OCI-M2 (cell line): ENCODE results near the gene NTN1.
"Not testable (repeated sequence)": the region's sequence is repeated elsewhere in the genome, so short reads cannot be mapped to it uniquely, and the experiment has no call there.

Experiments
- DNase-seq: peaks from one replicate; lab custom pipeline; 2025; ENCODE audit not compliant: unreplicated experiment; lab: John Stamatoyannopoulos, UW

Gene NTN1

DNA sequence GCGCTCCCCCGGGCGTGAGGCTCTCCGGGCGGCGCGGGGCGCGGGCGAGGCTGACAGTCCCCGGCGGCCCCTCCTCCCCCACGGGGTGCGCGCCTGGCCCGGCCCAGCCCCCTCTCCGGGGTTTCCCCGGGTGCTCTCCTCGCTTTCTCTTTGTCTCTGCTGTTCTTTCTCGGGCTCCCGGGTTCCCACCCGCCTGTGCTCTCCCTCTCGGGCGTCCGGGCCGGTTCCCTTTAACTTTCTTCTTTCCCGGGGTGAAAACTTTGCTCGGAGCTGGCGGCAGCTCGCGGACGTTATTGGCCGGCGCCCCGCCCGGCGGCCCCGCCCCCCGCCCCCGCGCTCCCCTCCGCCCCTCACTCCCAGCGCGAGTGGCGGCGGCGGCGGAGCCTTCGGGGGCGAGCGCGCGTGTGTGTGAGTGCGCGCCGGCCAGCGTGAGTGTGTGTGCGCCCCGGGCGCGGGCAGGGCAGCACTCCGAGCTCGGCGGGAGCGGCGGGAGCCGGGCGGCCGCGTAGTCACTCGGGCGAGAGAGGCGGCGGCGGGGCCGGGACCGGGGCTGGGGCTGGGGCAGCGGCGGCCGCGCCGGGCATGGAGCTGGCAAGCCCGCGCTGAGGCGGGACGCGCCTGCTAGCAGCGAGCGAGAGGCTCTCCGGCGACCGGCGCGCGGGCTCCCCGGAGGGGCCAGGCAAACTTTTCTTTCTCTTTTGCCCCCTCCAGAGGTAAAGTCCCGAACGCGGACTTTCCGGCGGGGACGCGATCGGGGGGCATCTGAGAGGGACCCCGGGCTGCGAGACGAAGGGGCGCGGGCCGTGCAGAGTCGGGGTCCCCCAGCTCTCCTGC lies at the start of gene NTN1:
NTN1 (plus strand) TSS at position 353 of the 834 bp plus-strand sequence. CDS start 864 bp downstream, outside the sequence.
- no peak for DNase-seq

- no peak for DNase-seq
Observed at GRCh38 chr17:8975091-8975725, 46.1 kb upstream of the NTN1 start.

- no peak for DNase-seq
Observed at GRCh38 chr17:8976638-8977037, 44.7 kb upstream of the NTN1 start.

- DNase-seq = no peak
Observed at GRCh38 chr17:8979715-8980114, 41.6 kb upstream of the NTN1 start.

GRCh38 chr17:8981443-8981842 lies 39.9 kb upstream of the NTN1 start:
- DNase-seq = no peak

GRCh38 chr17:8984225-8984624 lies 37.1 kb upstream of the NTN1 start:
- DNase-seq = not testable (repeated sequence)

DNA sequence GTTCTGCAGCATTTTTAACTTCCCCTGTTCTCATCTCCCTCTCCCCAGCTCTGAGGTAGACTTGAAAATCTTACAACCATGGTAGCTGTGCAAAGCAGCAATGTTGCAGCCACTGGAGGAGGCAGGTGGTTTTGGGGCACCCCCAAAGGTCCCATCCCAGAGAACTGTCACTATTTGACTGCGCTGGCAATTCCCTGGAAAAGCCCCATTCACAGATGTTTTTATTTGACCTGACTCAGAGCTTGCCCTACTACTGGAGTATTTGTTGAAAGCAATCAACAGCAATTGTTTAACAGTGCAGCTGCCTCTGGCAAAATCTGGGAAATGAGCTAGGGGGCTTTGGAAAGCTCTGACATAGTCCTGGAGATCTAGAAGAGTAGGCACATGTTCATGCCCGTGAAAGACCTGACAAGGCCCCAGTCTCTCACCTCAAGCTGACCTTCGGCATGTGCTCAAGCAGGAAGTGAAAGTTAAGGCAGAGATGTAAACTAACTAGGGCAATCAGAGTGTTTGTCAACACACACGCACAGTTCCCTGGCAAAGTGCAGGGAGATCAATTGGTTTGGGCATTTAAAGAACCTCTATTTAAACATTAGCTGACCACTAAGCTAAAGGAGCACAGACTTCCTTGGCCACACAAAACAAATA lies 36.1 kb upstream of the NTN1 start:
- no peak for DNase-seq

DNA sequence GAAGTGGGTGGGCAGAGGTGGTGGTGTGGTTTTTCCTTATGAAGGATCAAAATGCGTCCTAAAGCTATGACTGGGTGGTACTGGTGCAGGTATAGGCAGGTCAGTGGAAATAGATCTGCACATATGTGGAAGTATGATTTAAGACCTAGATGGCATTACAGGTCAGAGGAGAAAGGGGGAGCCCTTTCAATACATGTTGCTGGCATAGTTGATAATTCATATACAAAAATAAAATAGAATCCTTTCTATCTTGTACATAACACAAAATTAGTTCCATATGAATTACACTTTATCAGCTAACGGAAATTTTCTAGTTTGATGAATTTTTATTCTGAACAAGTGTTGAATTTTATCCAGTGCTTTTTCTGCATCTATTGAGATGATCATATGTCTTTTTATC lies 35.0 kb upstream of the NTN1 start:
- DNase-seq = no peak

DNA sequence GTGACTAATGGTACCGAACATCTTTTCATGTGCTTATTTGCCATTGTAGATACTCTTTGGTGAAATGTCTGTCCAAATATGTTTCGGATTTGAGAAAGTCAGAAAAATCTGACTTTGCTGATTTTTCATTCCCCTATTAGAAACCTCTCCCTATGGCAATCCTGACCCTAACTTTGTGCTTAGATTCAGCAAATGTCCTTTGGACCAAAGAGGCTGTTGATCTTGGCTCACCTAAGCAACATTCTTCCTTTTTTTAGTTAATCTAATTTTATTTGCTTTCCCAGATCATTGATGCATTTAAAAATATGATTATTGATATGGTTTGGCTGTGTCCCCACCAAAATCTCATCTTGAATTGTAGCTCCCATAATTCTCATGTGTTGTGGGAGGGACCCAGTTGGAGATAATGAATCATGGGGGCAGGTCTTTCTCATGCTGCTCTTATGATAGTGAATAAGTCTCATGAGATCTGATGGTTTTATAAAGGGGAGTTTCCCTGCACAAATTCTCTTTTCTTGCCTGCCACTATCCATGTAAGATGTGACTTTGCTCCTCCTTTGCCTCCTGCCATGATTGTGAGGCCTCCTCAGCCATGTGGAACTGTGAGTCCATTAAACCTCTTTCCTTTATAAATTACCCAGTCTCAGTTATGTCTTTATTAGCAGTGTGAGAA lies 32.9 kb upstream of the NTN1 start:
- DNase-seq = not testable (repeated sequence)

DNA sequence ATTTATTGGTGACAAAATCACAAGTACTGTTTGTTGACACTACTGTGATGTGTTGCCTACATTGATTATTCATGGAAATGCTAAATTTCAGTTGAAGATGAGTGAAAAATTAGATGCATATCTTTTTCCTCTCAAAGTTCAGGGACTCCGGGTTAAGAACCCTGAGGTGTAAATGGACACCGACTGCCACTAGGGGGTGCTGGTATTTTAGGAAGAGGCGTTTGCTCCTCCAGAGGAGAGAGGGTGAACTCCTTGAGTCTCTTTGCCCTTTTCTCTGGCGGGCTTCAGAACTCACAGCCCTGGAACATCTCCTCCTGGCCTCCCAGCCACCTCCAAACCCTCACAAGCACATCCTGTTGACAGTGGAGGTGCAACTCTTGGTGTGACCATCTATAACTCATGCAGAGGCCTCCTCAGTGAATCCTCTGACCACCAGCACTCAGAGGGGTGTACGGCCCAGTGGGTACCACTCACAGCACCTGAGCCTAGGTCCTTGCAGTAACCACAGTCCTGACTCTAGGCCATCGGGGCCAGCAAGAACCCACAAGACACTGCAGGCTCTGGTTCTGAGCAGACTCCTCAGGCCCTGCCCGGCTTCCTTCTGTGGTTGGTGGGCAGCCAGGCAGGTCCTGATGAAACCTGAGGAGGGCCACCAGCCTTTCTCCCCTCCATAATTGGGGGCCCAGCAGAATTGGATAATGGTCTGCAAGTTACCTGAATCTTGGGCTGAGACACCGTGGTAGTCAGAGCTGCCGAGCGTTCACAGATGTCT lies 29.6 kb upstream of the NTN1 start:
- DNase-seq = no peak

DNA sequence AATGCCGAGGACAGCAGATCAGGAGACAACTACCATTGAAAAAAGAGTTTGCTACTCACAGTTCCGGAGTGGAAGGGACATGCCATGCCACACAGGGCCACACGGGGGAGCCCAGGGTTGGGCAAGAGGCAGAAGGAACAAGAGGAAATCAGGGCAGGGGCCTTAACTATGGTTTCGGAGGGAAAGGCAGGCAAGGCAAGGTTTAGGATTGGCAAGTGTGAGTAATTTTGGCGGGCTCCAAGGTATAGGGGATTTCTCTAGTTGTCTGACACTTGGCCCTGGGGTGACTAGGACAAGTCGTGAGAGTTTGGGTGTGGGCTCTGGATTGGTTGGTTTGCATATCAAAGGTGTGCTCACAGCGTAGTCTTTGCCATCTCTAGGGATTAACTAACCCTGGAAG lies 27.0 kb upstream of the NTN1 start:
- DNase-seq = no peak

DNA sequence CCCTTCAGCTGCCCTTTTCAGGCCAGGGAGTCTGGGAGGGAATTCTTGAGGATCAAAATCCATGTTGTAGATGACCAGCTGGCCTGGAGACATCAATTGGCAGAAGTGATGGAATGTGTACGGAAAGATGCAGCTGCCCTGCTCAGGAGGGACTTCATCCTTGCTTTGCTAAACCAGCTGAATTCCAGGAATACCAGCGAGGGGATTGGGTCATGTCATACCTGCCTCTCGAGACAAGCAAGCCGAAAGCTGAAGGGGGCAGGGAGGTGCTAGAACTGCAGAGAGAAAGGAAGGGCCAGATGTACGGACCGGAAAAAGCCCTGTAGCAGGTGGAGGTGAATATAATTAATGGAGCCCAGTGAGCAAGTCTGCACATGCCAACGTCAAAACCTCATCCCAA lies 25.6 kb upstream of the NTN1 start:
- no peak for DNase-seq

DNA sequence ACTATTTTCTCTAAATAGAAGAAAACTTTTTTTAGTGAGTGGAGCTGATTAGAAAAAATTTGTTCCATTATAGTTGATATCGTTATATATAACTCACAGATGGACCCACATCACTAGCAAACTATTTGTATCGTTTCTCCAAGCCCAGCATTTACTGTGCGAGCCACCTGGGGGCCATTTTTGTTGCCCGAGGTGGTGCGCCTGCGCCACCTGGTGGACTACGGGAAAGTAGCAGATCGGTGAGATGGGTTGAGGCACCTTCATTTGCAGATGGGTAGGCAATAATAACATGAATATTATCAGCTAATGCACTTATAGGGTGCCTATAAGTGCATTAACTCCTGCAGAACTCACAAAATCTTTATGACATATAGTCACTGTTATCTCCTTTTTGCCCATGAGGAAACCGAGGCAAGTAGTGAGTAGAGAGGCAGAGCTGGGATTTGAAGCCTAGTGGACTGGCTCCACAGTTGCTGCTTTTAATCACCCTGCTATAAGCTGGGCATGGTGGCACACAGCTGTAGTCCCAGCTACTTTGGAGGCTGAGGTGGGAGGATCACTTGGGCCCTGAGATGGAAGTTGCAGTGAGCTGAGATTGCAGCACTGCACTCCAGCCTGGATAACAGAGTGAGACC lies 23.2 kb upstream of the NTN1 start:
- no peak for DNase-seq

DNA sequence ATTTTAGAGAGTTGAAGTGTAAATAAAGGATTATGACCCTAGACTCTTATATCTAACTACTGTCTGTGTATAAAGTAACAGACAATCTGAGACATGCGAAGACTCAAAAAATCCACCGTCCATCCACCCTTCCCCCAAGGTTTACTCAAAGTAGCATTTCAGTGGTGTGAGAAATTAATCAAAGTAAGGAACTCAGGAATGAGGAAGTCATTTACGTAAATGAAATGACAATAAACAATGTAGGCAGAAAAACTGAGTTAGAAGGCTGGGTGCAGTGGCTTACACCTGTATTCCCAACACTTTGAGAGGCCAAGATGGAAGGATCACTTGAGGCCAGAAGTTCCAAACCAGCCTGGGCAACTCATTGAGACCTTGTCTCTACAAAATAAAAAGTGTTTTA lies 19.8 kb upstream of the NTN1 start:
- no peak for DNase-seq

DNA sequence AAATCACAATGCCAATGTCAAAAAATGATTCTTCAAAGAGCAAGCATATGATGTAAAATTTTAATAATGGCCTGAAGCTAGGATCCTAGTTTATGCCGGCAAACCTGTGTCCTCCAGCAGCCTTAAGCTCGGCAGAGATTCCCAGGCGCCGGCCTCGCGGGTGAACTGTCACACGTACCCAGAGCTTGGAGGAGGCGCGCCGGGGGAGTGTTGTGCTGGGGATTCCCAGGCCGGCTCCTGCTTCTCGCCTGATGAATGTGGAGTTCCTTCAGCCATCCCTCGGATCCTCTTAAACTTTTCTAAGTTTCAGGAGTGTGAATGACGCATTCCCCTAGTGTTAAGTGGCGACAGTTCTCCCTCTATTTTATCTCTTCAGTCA lies 19.1 kb upstream of the NTN1 start:
- no peak for DNase-seq

DNA sequence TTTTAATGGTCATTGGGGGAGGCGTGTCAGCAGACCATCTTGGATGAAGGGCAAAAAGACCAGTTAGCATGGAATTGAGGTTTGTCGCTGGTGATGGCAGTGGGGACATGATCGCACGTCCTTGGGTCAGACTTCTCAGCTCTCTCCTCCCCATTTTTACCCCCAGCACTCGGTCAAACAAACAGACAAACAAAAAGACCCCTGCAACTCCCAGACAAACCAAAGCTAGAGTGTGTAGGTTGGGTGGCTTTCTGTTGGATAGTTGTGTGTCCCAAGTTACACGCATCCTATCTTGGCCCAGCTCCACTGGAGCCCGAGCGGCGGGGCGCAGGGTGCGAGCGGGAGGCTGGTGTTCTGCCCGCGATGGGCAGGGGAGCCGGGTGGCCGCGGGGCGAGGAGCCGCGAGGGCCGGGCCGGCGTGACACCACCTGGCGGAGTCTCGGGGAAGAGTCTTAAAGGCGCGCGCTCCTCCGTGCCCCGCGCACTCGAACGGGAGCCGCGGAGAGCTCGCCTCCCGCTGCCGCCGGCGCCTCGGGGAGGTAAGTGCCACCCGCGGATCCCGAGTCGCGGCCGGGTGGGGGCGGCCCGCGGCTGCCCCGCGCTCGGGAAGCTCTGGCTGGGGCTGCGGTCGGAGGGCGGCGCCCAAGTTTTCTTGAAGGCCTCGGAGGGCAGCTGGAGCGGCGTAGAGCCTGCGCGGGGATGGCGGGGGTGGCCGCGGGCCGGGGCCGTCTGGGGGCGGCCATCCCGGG lies 18.5 kb upstream of the NTN1 start:
- DNase-seq = no peak

GRCh38 chr17:9003355-9004131 lies 17.8 kb upstream of the NTN1 start:
- DNase-seq = no peak

DNA sequence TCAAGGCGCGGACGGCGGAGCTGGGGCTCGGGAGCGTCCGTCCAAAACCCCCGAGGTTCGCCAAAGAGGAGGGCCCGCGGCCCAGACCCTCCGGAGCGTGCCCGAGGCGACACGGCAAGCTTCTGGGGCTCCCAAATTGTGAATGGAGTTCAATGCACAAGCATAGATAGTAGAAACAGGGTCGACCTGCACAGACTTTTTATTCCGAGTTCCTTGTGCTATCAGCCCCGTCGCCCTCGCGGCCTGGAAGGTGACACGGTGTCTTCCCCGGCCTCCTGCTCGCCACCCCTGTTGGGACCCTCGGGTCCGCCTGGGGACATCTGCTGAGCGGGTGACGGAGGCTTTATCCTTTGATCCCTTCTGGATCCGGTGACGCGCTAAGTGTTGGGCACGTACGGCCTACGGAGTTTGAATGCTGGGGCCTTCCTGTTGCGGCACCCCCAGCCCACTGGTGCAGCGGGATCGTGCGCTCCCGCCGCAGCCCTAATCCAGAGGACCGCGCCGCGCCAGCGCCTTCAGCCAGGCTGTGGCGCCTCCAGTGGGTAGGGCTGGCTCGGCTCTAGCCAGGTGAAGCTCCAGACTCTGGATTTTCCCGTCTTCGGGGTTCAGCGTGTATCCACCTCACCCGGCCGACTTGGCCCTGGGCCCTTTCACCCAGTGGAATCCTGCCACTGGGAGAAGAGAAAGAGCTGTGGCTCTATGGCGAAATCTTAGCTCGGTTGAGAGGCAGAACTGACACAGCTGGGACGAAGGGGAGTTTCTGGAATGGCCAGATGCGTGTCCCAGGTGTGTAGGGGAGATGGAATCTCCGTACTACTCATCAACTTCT lies 17.0 kb upstream of the NTN1 start:
- DNase-seq = no peak
